H1 (cell line): ENCODE measurements around the gene ATG7. TPM values are rescaled to one million over a fixed set of nuclear protein-coding genes. Genes with fewer than 3 reads are reported as not detected.

Experiments
- CBX5 ChIP-seq: fragments of 300-800, 300-1000 bp; sonication (generic); IDR thresholded peaks from 2 replicates; pipeline ENCODE4 v1.7.1; 2016; ENCODE audit warnings: antibody characterized with exemption, low read length, low read depth
- CBX8 ChIP-seq: fragments of 300-800, 300-1000 bp; sonication (generic); IDR thresholded peaks from 2 replicates; pipeline ENCODE4 v1.7.1; 2016; ENCODE audit warnings: low read depth, low read length, borderline replicate concordance
- CHD1 ChIP-seq: IDR thresholded peaks from 2 replicates; pipeline ENCODE4 v1.6.1; 2012; ENCODE audit warnings: low read depth, low read length, improper control_type of control experiment
- CREB1 ChIP-seq: IDR thresholded peaks from 2 replicates; pipeline ENCODE4 v1.6.1; 2012; ENCODE audit warnings: inconsistent platforms
- JUN ChIP-seq: IDR thresholded peaks from 2 replicates; pipeline ENCODE4 v1.6.1; 2011; ENCODE audit warnings: low read depth, mild to moderate bottlenecking, improper control_type of control experiment, low read length
- POLR2AphosphoS5 ChIP-seq: IDR thresholded peaks from 2 replicates; pipeline ENCODE4 v1.6.1; 2011; ENCODE audit warnings: low read depth, low read length
- RFX5 ChIP-seq: IDR thresholded peaks from 2 replicates; pipeline ENCODE4 v1.6.1; 2011; ENCODE audit warnings: low read depth, low read length, improper control_type of control experiment, borderline replicate concordance
- RNF2 ChIP-seq: fragments of 200-900, 300-1000 bp; sonication (generic); IDR thresholded peaks from 2 replicates; pipeline ENCODE4 v1.7.1; 2016; ENCODE audit warnings: borderline replicate concordance, low read depth, mild to moderate bottlenecking, antibody characterized with exemption, low read length; ENCODE audit not compliant: poor library complexity, severe bottlenecking; ENCODE audit errors: missing control alignments
- SIN3A ChIP-seq, 2 experiments: IDR thresholded peaks in 1 of 2; conservative IDR thresholded peaks in 1 of 2; 2 replicates each; pipeline ENCODE4 v1.6.1; 2011 to 2012; ENCODE audit warnings: low read length in 2 of 2, improper control_type of control experiment in 1 of 2, low read depth in 1 of 2, mild to moderate bottlenecking in 1 of 2
- SIX5 ChIP-seq: IDR thresholded peaks from 2 replicates; pipeline ENCODE4 v1.6.1; 2011; ENCODE audit warnings: mild to moderate bottlenecking, low read depth, low read length
- SP4 ChIP-seq: IDR thresholded peaks from 2 replicates; pipeline ENCODE4 v1.6.1; 2012; ENCODE audit warnings: low read length, inconsistent platforms
- TBP ChIP-seq: IDR thresholded peaks from 2 replicates; pipeline ENCODE4 v1.6.1; 2011; ENCODE audit warnings: low read depth, low read length, improper control_type of control experiment
- polyA plus RNA-seq, 7 experiments: library from polyadenylated mRNA; depleted of rRNA in 3 of 7; stranded (reverse) in 5 of 7; unstranded in 2 of 7; fragments of >200 nt in 5 of 7; fragments of 200-250 nt in 2 of 7; gene quantifications; 1 replicate in 5 of 7; 2 replicates in 1 of 7; 4 replicates in 1 of 7; pipeline versions ENCODE4 v1.2.1 to v1.2.3, GENCODE V29; 2011 to 2013; ENCODE audit warnings: missing spikeins in 2 of 7, mixed read lengths in 2 of 7
- total RNA-seq: library from RNA; stranded (reverse); fragmentation: NEBNext Ultra II Directional; extraction: Animal tissue kit (Norgen Biotek cat#: 25700); gene quantifications from 2 replicates; pipeline ENCODE4 v1.2.1, GENCODE V29; 2021
- TF ChIP-seq, protein P1 (sequence below): fragments of 300-600 bp; sonication (generic); IDR thresholded peaks from 2 replicates; pipeline ENCODE4 v1.7.1; 2012; ENCODE audit warnings: low read length, moderate library complexity, mild to moderate bottlenecking, inconsistent platforms; ENCODE audit not compliant: insufficient replicate concordance

The ATG7 gene
- total and polyA plus RNA-seq, 2 of the 8 experiments (the other 6 are each of a cell fraction or from before 2014, with no cell fraction given): 15.0 to 19.1 TPM

DNA sequence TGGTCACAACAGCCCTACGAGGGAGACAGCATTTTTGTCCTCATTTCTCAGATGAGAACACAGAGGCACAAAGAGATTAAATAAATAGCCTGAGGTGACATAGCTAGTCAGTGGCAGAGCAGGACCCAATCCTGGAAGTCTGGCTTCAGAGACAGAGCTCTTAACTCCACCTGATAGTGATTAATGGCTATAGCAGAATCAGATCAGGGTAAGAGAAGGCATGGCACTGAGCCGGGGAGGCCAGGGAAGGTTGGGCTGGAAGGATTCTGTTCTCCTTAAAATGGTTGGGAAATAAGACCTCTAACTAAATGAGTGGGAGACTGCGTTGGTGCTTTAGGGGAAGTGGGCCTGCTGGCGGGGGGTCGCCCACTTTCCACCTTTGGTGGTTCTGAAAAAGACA is 267.0 kb downstream of the ATG7 start (continued):
- TF ChIP-seq, protein P1, sequence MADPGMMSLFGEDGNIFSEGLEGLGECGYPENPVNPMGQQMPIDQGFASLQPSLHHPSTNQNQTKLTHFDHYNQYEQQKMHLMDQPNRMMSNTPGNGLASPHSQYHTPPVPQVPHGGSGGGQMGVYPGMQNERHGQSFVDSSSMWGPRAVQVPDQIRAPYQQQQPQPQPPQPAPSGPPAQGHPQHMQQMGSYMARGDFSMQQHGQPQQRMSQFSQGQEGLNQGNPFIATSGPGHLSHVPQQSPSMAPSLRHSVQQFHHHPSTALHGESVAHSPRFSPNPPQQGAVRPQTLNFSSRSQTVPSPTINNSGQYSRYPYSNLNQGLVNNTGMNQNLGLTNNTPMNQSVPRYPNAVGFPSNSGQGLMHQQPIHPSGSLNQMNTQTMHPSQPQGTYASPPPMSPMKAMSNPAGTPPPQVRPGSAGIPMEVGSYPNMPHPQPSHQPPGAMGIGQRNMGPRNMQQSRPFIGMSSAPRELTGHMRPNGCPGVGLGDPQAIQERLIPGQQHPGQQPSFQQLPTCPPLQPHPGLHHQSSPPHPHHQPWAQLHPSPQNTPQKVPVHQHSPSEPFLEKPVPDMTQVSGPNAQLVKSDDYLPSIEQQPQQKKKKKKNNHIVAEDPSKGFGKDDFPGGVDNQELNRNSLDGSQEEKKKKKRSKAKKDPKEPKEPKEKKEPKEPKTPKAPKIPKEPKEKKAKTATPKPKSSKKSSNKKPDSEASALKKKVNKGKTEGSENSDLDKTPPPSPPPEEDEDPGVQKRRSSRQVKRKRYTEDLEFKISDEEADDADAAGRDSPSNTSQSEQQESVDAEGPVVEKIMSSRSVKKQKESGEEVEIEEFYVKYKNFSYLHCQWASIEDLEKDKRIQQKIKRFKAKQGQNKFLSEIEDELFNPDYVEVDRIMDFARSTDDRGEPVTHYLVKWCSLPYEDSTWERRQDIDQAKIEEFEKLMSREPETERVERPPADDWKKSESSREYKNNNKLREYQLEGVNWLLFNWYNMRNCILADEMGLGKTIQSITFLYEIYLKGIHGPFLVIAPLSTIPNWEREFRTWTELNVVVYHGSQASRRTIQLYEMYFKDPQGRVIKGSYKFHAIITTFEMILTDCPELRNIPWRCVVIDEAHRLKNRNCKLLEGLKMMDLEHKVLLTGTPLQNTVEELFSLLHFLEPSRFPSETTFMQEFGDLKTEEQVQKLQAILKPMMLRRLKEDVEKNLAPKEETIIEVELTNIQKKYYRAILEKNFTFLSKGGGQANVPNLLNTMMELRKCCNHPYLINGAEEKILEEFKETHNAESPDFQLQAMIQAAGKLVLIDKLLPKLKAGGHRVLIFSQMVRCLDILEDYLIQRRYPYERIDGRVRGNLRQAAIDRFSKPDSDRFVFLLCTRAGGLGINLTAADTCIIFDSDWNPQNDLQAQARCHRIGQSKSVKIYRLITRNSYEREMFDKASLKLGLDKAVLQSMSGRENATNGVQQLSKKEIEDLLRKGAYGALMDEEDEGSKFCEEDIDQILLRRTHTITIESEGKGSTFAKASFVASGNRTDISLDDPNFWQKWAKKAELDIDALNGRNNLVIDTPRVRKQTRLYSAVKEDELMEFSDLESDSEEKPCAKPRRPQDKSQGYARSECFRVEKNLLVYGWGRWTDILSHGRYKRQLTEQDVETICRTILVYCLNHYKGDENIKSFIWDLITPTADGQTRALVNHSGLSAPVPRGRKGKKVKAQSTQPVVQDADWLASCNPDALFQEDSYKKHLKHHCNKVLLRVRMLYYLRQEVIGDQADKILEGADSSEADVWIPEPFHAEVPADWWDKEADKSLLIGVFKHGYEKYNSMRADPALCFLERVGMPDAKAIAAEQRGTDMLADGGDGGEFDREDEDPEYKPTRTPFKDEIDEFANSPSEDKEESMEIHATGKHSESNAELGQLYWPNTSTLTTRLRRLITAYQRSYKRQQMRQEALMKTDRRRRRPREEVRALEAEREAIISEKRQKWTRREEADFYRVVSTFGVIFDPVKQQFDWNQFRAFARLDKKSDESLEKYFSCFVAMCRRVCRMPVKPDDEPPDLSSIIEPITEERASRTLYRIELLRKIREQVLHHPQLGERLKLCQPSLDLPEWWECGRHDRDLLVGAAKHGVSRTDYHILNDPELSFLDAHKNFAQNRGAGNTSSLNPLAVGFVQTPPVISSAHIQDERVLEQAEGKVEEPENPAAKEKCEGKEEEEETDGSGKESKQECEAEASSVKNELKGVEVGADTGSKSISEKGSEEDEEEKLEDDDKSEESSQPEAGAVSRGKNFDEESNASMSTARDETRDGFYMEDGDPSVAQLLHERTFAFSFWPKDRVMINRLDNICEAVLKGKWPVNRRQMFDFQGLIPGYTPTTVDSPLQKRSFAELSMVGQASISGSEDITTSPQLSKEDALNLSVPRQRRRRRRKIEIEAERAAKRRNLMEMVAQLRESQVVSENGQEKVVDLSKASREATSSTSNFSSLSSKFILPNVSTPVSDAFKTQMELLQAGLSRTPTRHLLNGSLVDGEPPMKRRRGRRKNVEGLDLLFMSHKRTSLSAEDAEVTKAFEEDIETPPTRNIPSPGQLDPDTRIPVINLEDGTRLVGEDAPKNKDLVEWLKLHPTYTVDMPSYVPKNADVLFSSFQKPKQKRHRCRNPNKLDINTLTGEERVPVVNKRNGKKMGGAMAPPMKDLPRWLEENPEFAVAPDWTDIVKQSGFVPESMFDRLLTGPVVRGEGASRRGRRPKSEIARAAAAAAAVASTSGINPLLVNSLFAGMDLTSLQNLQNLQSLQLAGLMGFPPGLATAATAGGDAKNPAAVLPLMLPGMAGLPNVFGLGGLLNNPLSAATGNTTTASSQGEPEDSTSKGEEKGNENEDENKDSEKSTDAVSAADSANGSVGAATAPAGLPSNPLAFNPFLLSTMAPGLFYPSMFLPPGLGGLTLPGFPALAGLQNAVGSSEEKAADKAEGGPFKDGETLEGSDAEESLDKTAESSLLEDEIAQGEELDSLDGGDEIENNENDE: no peak
- no peak for TF ChIP-seq POLR2AphosphoS5
- no peak for TF ChIP-seq RNF2
- TF ChIP-seq CREB1: no peak
- TF ChIP-seq TBP: no peak
- no peak for TF ChIP-seq SIN3A (conservative IDR thresholded peaks at IDR 0.05 in 1 of 2, IDR thresholded peaks at IDR 0.05 in 1 of 2; ENCODE audit: low read depth in 1 of 2, low read length in 2 of 2)
- TF ChIP-seq JUN: no peak
- TF ChIP-seq CBX5: no peak
- TF ChIP-seq SIX5: no peak
- TF ChIP-seq RFX5: no peak
- no peak for TF ChIP-seq CBX8
- no peak for TF ChIP-seq SP4
- TF ChIP-seq CHD1: no peak
